ENCODE data around the gene C5orf52.
"Not testable (repeated sequence)": the region's sequence is repeated elsewhere in the genome, so short reads cannot be mapped to it uniquely, and the experiment has no call there.

C5orf52 gene

DNA sequence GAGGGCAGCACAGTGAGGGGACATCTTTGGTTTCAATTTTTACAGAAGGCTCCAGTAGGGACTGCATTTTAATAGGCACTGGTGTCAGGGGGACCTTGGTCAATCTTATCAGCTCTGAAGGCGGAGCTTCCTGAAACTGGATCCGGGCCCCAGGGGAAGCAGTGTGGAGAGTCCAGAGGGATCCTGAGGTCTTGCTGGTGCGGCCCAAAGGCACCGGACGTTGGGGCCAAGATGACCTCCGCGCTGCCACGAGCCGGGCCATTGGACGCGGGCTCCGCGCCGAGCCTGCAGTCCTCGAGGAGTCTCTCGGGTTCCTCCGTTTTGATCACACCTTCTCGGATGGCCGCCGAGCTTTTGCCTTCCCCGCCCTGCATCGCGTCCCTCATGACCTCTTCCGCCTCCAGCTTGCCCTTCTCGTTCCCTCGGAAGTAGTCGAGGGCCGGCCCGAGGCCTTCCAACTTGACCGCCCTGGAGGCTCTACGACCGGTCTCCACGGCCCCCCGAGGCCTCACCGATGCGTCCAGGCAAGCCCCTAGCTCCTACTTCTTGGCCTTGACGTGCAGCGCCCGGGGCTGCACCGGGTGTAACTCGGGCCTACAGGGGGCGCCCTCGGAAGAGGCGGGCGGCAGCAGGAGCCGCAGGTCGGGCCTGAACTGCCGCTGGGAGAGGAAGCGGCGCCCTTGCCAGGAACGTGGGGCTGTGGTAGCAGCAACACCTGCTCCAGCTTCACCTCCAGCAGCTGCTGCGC is 18.8 kb downstream of the C5orf52 start:
- Histone ChIP-seq H4K20me1 (ENCODE audit: insufficient read depth, low read length) (no peaks in the 10 kb centered on the region), H2AFZ (ENCODE audit: low read length) (no peak overlapping the region), H3K4me1 (ENCODE audit: low read length) (no peaks in the 10 kb centered on the region), H3K4me3 (ENCODE audit: low read length) (no peak overlapping the region), H3K27ac (ENCODE audit: low read length) (no peak overlapping the region), H3K9me2 (replicated peaks; ENCODE audit: insufficient read depth, low read length) (no peaks in the 10 kb centered on the region), H3K36me3 (replicated peaks; ENCODE audit: insufficient read depth, low read length) (no peaks in the 10 kb centered on the region), H3K9me3 (replicated peaks; ENCODE audit: insufficient read depth, low read length) (no peaks in the 10 kb centered on the region), H3K4me2 (ENCODE audit: low read depth, low read length) (no peak overlapping the region), H3F3A (ENCODE audit: insufficient read depth, low read length) (no peaks in the 10 kb centered on the region), H3K9ac (ENCODE audit: low read length) (no peak overlapping the region), H3K79me2 (ENCODE audit: low read length) (no peaks in the 10 kb centered on the region), H3K27me3 (replicated peaks; ENCODE audit: insufficient read depth, low read length) (no peaks in the 10 kb centered on the region)
- TF ChIP-seq EZH2phosphoT487 (IDR thresholded peaks at IDR 0.05; ENCODE audit: low read length) (no peak), EZH2 (optimal IDR thresholded peaks at IDR 0.05; ENCODE audit: low read depth, low read length) (no peak), CTCF (IDR thresholded peaks at IDR 0.05; ENCODE audit: low read length) (no peak)
- no peak for DNase-seq

GRCh38 chr5:157690690-157691433 is 19.5 kb downstream of the C5orf52 start:
- no peak overlapping the region for H2AFZ ChIP-seq (ENCODE audit: low read length)
- H3K27ac ChIP-seq (ENCODE audit: low read length), result no peak overlapping the region
- DNase-seq, result no peak
- no peaks in the 10 kb centered on the region for H3K27me3 ChIP-seq (replicated peaks; ENCODE audit: insufficient read depth, low read length)
- H3K4me3 ChIP-seq (ENCODE audit: low read length), result no peak overlapping the region
- H3K4me1 ChIP-seq (ENCODE audit: low read length), result no peaks in the 10 kb centered on the region
- H3F3A ChIP-seq (ENCODE audit: insufficient read depth, low read length), result no peaks in the 10 kb centered on the region
- no peak overlapping the region for H3K4me2 ChIP-seq (ENCODE audit: low read depth, low read length)
- H3K9me3 ChIP-seq (replicated peaks; ENCODE audit: insufficient read depth, low read length), result no peaks in the 10 kb centered on the region
- no peaks in the 10 kb centered on the region for H3K9me2 ChIP-seq (replicated peaks; ENCODE audit: insufficient read depth, low read length)
- no peaks in the 10 kb centered on the region for H3K36me3 ChIP-seq (replicated peaks; ENCODE audit: insufficient read depth, low read length)
- TF ChIP-seq EZH2phosphoT487 (IDR thresholded peaks at IDR 0.05; ENCODE audit: low read length) (no peak), EZH2 (optimal IDR thresholded peaks at IDR 0.05; ENCODE audit: low read depth, low read length) (no peak), CTCF (IDR thresholded peaks at IDR 0.05; ENCODE audit: low read length) (no peak)
- no peaks in the 10 kb centered on the region for H4K20me1 ChIP-seq (ENCODE audit: insufficient read depth, low read length)
- H3K9ac ChIP-seq (ENCODE audit: low read length), result no peak overlapping the region
- no peaks in the 10 kb centered on the region for H3K79me2 ChIP-seq (ENCODE audit: low read length)

DNA sequence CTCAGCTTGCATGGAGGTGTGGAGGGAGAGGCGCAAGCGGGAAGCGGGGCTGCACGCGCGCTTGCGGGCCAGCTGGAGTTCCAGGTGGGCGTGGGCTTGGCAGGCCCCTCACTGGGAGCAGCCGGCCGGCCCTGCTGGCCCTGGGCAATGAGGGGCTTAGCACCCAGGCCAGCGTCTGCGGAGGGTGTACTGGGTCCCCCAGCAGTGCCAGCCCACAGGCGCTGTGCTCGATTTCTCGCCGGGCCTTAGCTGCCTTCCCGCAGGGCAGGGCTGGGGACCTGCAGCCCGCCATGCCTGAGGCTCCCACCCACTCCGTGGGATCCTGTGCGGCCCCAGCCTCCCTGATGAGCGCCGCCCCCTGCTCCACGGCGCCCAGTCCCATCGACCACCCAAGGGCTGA is 22.5 kb downstream of the C5orf52 start:
- H3K27ac ChIP-seq (ENCODE audit: low read length); DNase-seq; H3K9me3 ChIP-seq (replicated peaks; ENCODE audit: insufficient read depth, low read length); H3K27me3 ChIP-seq (replicated peaks; ENCODE audit: insufficient read depth, low read length); H3F3A ChIP-seq (ENCODE audit: insufficient read depth, low read length); H3K36me3 ChIP-seq (replicated peaks; ENCODE audit: insufficient read depth, low read length); H3K9ac ChIP-seq (ENCODE audit: low read length); H3K9me2 ChIP-seq (replicated peaks; ENCODE audit: insufficient read depth, low read length); H4K20me1 ChIP-seq (ENCODE audit: insufficient read depth, low read length); H3K79me2 ChIP-seq (ENCODE audit: low read length); H2AFZ ChIP-seq (ENCODE audit: low read length); H3K4me2 ChIP-seq (ENCODE audit: low read depth, low read length); H3K4me1 ChIP-seq (ENCODE audit: low read length); H3K4me3 ChIP-seq (ENCODE audit: low read length): not testable (repeated sequence)

DNA sequence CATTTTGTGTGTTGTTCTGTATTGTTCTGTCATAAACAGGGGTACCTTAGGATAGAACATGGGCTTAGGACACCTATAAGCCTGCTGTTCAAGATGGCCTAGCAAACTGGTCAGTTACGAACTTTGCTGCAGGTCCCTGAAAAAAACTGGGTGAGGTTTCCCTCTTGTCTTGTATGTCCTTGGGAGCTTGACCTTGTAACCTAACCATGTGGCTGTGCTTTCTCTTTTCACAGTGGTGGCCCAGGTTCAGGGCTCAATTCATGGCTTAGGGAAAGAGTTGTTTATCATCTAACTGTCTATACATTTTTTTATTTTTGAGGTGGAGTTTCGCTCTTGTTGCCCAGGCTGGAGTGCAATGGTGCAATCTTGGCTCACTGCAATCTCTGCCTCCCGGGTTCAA is 24.8 kb downstream of the C5orf52 start:
- not testable (repeated sequence) for H3K4me3 ChIP-seq (ENCODE audit: low read length); H3K9ac ChIP-seq (ENCODE audit: low read length); H4K20me1 ChIP-seq (ENCODE audit: insufficient read depth, low read length); H3K79me2 ChIP-seq (ENCODE audit: low read length); H3K9me3 ChIP-seq (replicated peaks; ENCODE audit: insufficient read depth, low read length); H3K9me2 ChIP-seq (replicated peaks; ENCODE audit: insufficient read depth, low read length); H3K36me3 ChIP-seq (replicated peaks; ENCODE audit: insufficient read depth, low read length); H3F3A ChIP-seq (ENCODE audit: insufficient read depth, low read length); H2AFZ ChIP-seq (ENCODE audit: low read length); DNase-seq; H3K4me1 ChIP-seq (ENCODE audit: low read length); H3K27ac ChIP-seq (ENCODE audit: low read length); H3K27me3 ChIP-seq (replicated peaks; ENCODE audit: insufficient read depth, low read length); H3K4me2 ChIP-seq (ENCODE audit: low read depth, low read length)

GRCh38 chr5:157698674-157699073 is 27.3 kb downstream of the C5orf52 start:
- H3K4me1 ChIP-seq (ENCODE audit: low read length); H3K79me2 ChIP-seq (ENCODE audit: low read length); H3K9me3 ChIP-seq (replicated peaks; ENCODE audit: insufficient read depth, low read length); H3K36me3 ChIP-seq (replicated peaks; ENCODE audit: insufficient read depth, low read length); H3K9me2 ChIP-seq (replicated peaks; ENCODE audit: insufficient read depth, low read length); H3K4me3 ChIP-seq (ENCODE audit: low read length); H4K20me1 ChIP-seq (ENCODE audit: insufficient read depth, low read length); H3K9ac ChIP-seq (ENCODE audit: low read length); H2AFZ ChIP-seq (ENCODE audit: low read length); H3K27ac ChIP-seq (ENCODE audit: low read length); H3K4me2 ChIP-seq (ENCODE audit: low read depth, low read length); H3K27me3 ChIP-seq (replicated peaks; ENCODE audit: insufficient read depth, low read length); H3F3A ChIP-seq (ENCODE audit: insufficient read depth, low read length); DNase-seq: not testable (repeated sequence)

All from MM.1S (cell line).